Mammary microvascular endothelial cell (primary cell): ENCODE data around the gene ACSM2B. TPM values are rescaled to one million over a fixed set of nuclear protein-coding genes. Genes with fewer than 3 reads are reported as not detected.

Experiments
- total RNA-seq: library from RNA; depleted of rRNA; stranded (reverse); fragments of >200 nt; gene quantifications from 2 replicates; pipeline ENCODE4 v1.2.3, GENCODE V29; 2015

ACSM2B gene, protein sequence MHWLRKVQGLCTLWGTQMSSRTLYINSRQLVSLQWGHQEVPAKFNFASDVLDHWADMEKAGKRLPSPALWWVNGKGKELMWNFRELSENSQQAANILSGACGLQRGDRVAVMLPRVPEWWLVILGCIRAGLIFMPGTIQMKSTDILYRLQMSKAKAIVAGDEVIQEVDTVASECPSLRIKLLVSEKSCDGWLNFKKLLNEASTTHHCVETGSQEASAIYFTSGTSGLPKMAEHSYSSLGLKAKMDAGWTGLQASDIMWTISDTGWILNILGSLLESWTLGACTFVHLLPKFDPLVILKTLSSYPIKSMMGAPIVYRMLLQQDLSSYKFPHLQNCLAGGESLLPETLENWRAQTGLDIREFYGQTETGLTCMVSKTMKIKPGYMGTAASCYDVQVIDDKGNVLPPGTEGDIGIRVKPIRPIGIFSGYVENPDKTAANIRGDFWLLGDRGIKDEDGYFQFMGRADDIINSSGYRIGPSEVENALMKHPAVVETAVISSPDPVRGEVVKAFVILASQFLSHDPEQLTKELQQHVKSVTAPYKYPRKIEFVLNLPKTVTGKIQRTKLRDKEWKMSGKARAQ
- 0.05 and 0.07 TPM in 2 replicates for total RNA-seq

DNA sequence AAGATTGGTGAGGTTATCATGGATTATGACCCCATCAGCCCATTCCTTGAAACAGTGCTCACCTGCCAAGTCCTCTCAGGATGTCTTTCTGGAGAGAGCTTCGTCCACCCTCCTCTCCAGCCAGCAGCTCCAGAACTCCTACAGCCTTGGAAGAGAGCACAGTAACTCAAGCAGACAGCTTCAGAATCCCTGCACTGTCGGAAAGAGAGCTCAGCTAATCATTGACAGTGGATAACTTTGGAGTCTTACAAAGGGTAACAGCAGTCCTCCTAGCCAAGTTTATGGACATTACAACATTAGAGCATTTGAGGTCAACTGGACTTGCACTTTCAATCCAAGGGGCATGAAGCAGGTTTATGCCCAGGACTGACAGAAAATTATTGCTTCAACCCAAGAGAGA lies at the start of gene ACSM2B:
TSS of gene ACSM2B (minus strand) at position 223 of the 400 bp plus-strand sequence. CDS start 11,522 bp downstream, outside the sequence.

Other genes with a start within 250 kb of the ACSM2B start
- gene GP2, start 248.9 kb downstream of the ACSM2B start, total RNA-seq = not detected in 2 replicates
- not detected in 2 replicates for gene UMOD, start 223.7 kb downstream of the ACSM2B start, total RNA-seq
- not detected in 2 replicates for gene PDILT, start 171.6 kb downstream of the ACSM2B start, total RNA-seq
- gene ACSM5, start 166.8 kb downstream of the ACSM2B start, total RNA-seq = 0.27 TPM in 1 of 2 replicates, not detected in the other
- not detected in 2 replicates for gene ACSM2A, start 124.8 kb downstream of the ACSM2B start, total RNA-seq
- not detected in 2 replicates for gene ACSM1, start 121.3 kb upstream of the ACSM2B start, total RNA-seq
- 34.0 and 36.2 TPM in 2 replicates for gene THUMPD1, start 165.5 kb upstream of the ACSM2B start, total RNA-seq
- gene ACSM3, start 187.6 kb upstream of the ACSM2B start, total RNA-seq = 0.33 and 0.44 TPM in 2 replicates
- 9.0 and 9.2 TPM in 2 replicates for gene ERI2, start 230.1 kb upstream of the ACSM2B start, total RNA-seq
- gene REXO5, start 230.2 kb upstream of the ACSM2B start, total RNA-seq = 3.5 and 4.2 TPM in 2 replicates